Urothelium cell line (cell line): ENCODE data around the gene SENP1.
A peak's percentile ranks its signal among the peaks of the same experiment; 100 is the strongest.

ENCODE experiments used
- DNase-seq: peaks from one replicate; pipeline ENCODE4 v3.0.0; 2011; ENCODE audit warnings: low spot score, mixed read lengths
- FAIRE-seq: peaks from 2 replicates; lab custom pipeline; 2011; peaks lifted over from hg19 to GRCh38; lab: Jason Lieb, UNC

The SENP1 gene

GRCh38 chr12:48037267-48037915 is 68.5 kb downstream of the SENP1 start:
- DNase-seq (peak; percentile 27), FAIRE-seq (no peak)

- FAIRE-seq, result no peak
- no peak for DNase-seq
Measured at GRCh38 chr12:48036818-48037217, 69.1 kb downstream of the SENP1 start.

- DNase-seq, result no peak
- FAIRE-seq, result no peak
Measured at GRCh38 chr12:48034835-48035805, 70.8 kb downstream of the SENP1 start.

DNA sequence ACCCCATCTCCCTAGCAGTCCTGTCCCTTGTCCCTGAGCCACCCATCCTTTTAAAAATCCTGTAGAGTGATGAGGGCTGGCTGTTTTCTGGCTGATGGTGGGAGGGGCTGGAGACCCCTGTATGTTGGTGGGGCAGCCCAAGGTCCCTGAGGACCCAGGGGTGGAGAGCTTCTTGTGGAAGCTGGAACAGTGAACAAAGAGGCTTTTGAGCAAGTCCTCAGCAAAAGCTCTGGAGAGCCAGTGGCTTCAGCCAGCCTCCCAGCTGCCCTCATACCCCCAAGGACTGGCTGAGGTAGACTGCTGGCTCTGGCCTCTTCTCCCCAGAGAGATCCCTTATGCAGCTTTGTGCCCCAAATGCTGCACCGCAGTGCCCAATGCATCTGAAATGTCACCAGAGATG is 72.4 kb downstream of the SENP1 start:
- no peak for DNase-seq
- no peak for FAIRE-seq

GRCh38 chr12:48032597-48032996 is 73.3 kb downstream of the SENP1 start:
- DNase-seq (no peak), FAIRE-seq (no peak)

- no peak for DNase-seq
- FAIRE-seq, result no peak
Measured at GRCh38 chr12:48031135-48031960, 74.5 kb downstream of the SENP1 start.

GRCh38 chr12:48030173-48030650 is 75.7 kb downstream of the SENP1 start:
- DNase-seq, result no peak
- FAIRE-seq, result no peak

DNA sequence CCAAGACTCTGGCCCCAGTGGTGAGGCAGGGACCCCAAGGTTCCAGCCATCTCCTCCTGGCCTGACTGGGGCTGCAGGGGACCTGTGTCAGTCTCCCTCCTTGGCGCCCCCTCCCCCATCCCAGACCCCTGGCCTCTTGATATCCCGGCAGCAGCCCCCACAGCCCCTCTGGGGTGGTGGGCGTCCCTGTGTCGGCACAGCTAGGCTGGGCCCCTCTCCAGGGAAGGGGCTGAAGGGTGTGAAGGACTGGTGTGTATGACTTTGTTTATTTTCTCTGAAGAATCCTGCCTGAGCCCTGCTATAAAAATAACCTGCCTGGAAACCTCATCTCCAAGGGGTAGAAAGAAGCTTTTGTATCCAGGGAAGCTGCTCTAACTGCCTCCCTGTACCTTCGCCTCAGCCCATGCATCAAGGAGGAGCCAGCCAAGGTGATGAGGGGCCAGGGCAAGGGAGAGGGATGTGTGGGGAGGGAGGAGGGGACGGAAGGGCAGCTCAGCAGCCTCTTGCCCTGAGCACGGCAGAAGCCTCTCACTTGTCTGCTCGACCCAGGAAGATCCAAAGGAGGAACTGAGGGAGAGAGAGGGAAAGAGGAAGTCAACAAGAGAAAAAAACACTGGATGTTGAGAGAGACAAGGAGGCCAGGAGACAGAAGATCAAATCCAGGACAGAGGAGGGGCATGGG is 76.2 kb downstream of the SENP1 start:
- DNase-seq, result no peak

GRCh38 chr12:48028541-48029431 is 77.1 kb downstream of the SENP1 start:
- FAIRE-seq (no peak), DNase-seq (no peak)

More for the DNA sequence above, 76.2 kb downstream of the SENP1 start:
- no peak for FAIRE-seq

DNA sequence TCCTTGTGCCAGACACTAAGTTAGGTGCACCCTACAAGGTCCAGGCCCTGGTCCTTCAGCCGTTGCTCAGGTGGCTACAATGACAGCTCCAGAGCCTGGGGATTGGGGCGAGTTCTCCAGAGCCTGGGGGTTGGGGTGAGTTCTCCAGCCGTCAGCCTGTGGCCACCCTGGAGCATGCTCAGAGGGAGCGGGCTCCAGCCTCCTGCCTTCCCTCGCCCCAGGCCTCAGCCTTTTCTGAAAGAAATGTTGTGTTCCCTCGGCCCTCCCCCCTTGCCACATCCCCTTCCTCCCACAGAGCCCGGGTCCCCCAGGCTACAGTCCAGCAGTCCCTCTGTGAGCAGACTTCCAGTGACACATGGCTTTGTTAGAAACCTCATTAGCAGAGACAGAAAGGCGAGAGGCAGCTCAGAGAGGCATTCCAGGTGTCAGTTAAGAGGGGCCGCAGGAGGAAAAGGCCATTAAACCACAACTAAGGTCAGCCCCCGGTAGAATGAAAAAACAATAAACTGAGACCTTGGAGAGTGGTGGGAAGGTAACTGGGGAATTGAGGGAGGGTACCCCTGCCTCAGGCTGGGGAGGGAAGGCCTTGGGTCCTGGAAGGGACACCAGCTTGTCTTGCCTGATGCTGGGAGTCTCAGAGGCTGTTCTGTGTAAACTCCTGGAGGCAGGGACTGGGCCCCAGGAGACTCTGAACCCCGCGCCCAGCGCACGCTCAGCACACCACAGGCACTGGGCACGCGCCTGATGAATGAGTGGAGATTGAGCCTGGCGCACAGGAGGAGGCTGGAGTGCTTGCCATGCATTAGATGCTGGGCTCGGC is 78.5 kb downstream of the SENP1 start:
- FAIRE-seq (no peak), DNase-seq (no peak)

GRCh38 chr12:48026060-48026827 is 79.6 kb downstream of the SENP1 start:
- no peak for DNase-seq
- no peak for FAIRE-seq

- FAIRE-seq (no peak), DNase-seq (no peak)
Measured at GRCh38 chr12:48025281-48025680, 80.6 kb downstream of the SENP1 start.

- DNase-seq (no peak), FAIRE-seq (no peak)
Measured at GRCh38 chr12:48024735-48025134, 81.1 kb downstream of the SENP1 start.

- DNase-seq, result no peak
- no peak for FAIRE-seq
Measured at GRCh38 chr12:48023386-48023785, 82.5 kb downstream of the SENP1 start.

DNA sequence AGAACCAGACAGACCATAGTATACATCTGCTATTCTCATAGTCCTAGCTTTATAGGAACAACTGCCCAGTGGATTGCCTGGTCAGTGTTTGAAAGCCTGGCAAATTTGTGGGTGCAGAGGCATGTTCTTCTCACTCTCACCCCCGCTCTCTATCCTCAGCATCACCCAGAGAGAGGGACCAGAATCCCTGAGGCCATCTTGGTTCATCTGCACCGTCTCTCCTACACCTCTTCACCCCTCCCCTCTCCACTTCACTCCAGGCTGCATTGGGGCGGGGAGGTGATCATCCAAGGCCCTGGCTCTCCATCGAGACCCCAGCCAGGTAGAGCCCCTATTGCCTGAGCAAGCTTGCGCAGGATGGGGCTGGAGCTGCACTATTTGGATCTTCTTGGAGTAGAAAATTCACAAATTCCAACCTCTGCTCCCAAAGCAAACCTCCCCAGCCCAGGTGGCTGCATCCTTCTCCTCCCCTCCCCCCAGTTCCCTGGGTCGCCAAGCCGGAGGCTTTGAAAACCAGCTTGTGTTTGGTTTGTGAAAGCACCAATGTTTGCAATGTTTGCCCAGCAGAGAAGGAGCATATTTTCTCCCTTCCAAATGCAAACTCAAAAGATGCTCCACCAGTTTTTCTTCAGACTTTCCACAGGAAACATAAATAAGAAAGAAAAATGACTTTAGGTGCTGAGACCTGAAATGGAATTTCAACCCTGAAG is 83.0 kb downstream of the SENP1 start:
- no peak for FAIRE-seq
- DNase-seq, result no peak

- no peak for DNase-seq
- FAIRE-seq, result no peak
Measured at GRCh38 chr12:48022180-48022521, 83.7 kb downstream of the SENP1 start.

DNA sequence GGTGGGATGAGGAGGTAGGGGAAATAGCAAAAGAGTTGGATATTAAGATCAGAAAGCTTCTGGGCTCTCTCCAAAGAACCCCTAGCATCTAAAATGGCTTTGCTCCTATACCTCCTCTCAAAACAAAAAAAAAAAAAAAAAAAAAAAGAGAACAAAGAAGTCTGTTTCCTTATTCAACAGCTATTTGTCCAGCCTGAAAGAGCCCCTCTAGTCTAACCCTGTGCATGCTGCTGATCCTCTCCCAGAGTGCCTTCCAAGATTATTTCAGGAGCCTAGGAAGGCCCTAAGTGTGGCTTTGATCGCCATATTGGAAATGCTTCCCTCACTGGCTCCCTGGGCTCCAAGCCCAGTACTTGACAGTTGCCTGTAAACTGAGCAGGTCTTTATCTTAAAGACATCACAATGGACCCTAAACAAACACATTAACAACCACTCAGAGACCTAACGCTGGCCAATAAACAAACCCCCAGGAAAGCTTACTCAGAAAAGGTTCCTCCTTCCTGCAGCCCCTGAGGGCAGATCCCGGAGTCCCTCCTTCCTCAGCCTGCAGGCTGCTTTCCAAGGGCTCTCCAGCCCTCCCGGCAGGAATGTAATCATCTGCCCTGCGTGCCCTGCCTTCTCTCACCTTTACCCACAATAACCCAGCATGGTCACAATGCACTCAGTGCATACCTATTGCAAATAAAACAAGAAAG is 84.2 kb downstream of the SENP1 start:
- no peak for FAIRE-seq
- DNase-seq, result no peak
